Measurements from ENCODE around the gene RC3H1.
"Not testable (repeated sequence)": the region's sequence is repeated elsewhere in the genome, so short reads cannot be mapped to it uniquely, and the experiment has no call there.

RC3H1 gene, protein sequence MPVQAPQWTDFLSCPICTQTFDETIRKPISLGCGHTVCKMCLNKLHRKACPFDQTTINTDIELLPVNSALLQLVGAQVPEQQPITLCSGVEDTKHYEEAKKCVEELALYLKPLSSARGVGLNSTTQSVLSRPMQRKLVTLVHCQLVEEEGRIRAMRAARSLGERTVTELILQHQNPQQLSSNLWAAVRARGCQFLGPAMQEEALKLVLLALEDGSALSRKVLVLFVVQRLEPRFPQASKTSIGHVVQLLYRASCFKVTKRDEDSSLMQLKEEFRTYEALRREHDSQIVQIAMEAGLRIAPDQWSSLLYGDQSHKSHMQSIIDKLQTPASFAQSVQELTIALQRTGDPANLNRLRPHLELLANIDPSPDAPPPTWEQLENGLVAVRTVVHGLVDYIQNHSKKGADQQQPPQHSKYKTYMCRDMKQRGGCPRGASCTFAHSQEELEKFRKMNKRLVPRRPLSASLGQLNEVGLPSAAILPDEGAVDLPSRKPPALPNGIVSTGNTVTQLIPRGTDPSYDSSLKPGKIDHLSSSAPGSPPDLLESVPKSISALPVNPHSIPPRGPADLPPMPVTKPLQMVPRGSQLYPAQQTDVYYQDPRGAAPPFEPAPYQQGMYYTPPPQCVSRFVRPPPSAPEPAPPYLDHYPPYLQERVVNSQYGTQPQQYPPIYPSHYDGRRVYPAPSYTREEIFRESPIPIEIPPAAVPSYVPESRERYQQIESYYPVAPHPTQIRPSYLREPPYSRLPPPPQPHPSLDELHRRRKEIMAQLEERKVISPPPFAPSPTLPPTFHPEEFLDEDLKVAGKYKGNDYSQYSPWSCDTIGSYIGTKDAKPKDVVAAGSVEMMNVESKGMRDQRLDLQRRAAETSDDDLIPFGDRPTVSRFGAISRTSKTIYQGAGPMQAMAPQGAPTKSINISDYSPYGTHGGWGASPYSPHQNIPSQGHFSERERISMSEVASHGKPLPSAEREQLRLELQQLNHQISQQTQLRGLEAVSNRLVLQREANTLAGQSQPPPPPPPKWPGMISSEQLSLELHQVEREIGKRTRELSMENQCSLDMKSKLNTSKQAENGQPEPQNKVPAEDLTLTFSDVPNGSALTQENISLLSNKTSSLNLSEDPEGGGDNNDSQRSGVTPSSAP

DNA sequence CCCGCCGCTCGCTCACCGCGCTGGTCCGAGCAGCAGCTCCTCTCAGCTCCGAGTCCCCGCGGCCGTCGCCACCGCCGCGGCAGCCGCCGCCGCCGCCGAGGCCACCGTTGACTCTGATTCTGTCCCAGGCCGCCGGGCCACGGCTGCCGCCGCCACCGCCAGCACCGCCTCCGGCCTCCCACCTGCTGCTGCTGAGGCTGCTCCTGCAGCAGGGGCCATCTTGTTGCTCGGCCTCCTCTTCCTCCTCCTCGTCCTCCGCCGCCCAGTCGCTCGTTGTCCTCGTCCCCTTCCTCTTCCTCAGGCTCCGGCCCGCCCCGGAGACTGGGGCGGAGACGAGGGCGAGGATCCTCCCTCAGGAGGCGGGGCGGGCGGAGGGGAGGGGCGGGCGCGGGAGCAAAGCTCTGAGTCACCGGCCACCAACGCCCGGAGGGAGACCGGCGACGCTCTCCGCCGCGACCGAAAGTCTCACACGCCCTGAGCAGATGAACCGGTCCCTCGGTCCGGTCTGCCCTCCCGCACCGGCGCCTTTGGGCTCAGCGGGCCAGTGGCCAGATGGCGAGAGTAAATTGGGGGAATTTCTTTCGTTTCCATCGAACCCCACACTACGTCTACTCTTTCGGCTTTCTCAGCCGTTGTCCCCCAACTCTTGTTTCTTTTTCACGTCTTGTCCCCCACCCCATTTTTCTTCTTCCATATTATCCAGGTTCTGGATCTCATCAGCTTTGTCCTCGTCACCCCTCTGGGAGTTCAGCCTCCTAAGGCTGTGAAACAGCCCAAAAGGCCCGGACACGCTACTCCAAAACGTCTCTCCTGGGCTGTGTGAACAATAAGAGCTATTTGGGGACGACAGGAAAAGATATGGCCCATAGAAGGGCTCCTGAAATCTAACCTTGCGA lies at the start of gene RC3H1:
RC3H1 (minus strand) TSS at position 278 of the 896 bp plus-strand sequence. CDS start 29,372 bp downstream, outside the sequence.
- peaks cover 32% of the 10 kb centered on the region for H3K4me1 ChIP-seq
- DNase-seq (ENCODE audit: low spot score in 2 of 2) = peak; percentile 85 to 92
- H3K4me3 ChIP-seq = peak within 1 kb of the TSS; percentile 82
- H3K9me3 ChIP-seq = no peaks in the 10 kb centered on the region
- no peaks in the 10 kb centered on the region for H3K27me3 ChIP-seq (ENCODE audit: low read depth)
- in situ Hi-C loops (cut with MboI; ENCODE audit: low sequenced_read_pairs) = no loop called here
- peaks cover 3% of the 10 kb centered on the region; the same call in 1 of the 2 replicates for H3K36me3 ChIP-seq (replicated peaks)

GRCh38 chr1:174070614-174071013 lies 48.5 kb upstream of the RC3H1 start:
- in situ Hi-C loops (cut with MboI; ENCODE audit: low sequenced_read_pairs) = no loop called here
- Histone ChIP-seq H3K4me3 (no peak overlapping the region), H3K4me1 (peaks cover 11% of the 10 kb centered on the region), H3K36me3 (replicated peaks) (no peaks in the 10 kb centered on the region), H3K9me3 (no peaks in the 10 kb centered on the region), H3K27me3 (ENCODE audit: low read depth) (no peaks in the 10 kb centered on the region)
- DNase-seq (ENCODE audit: low spot score in 2 of 2) = no peak

- Histone ChIP-seq H3K4me3 (no peak overlapping the region), H3K27me3 (ENCODE audit: low read depth) (no peaks in the 10 kb centered on the region), H3K9me3 (no peaks in the 10 kb centered on the region), H3K36me3 (replicated peaks) (no peaks in the 10 kb centered on the region), H3K4me1 (no peaks in the 10 kb centered on the region)
- in situ Hi-C loops (cut with MboI; ENCODE audit: low sequenced_read_pairs) = no loop called here
- DNase-seq (ENCODE audit: low spot score in 2 of 2) = no peak
These were observed 45.8 kb upstream of the RC3H1 start for GRCh38 chr1:174068000-174068399.

GRCh38 chr1:174060090-174060489 lies 37.9 kb upstream of the RC3H1 start:
- H3K27me3 ChIP-seq (ENCODE audit: low read depth) = no peaks in the 10 kb centered on the region
- peak in 1 of 2 experiments; percentile 61 for DNase-seq (ENCODE audit: low spot score in 2 of 2)
- peaks cover 3% of the 10 kb centered on the region for H3K4me1 ChIP-seq
- in situ Hi-C loops (cut with MboI; ENCODE audit: low sequenced_read_pairs) = no loop called here
- H3K36me3 ChIP-seq (replicated peaks) = no peaks in the 10 kb centered on the region
- H3K4me3 ChIP-seq = no peak overlapping the region
- H3K9me3 ChIP-seq = no peaks in the 10 kb centered on the region

- Histone ChIP-seq H3K36me3 (replicated peaks) (no peaks in the 10 kb centered on the region), H3K4me1 (peaks cover 3% of the 10 kb centered on the region), H3K9me3 (no peaks in the 10 kb centered on the region), H3K27me3 (ENCODE audit: low read depth) (no peaks in the 10 kb centered on the region), H3K4me3 (no peak overlapping the region)
- in situ Hi-C loops (cut with MboI; ENCODE audit: low sequenced_read_pairs) = no loop called here
- no peak for DNase-seq (ENCODE audit: low spot score in 2 of 2)
These were observed 36.5 kb upstream of the RC3H1 start for GRCh38 chr1:174058624-174059023.

- H3K9me3 ChIP-seq; H3K4me3 ChIP-seq; DNase-seq (ENCODE audit: low spot score in 2 of 2); in situ Hi-C loops (cut with MboI; ENCODE audit: low sequenced_read_pairs); H3K4me1 ChIP-seq; H3K36me3 ChIP-seq (replicated peaks); H3K27me3 ChIP-seq (ENCODE audit: low read depth): not testable (repeated sequence)
These were observed 34.5 kb upstream of the RC3H1 start for GRCh38 chr1:174056609-174057008.

DNA sequence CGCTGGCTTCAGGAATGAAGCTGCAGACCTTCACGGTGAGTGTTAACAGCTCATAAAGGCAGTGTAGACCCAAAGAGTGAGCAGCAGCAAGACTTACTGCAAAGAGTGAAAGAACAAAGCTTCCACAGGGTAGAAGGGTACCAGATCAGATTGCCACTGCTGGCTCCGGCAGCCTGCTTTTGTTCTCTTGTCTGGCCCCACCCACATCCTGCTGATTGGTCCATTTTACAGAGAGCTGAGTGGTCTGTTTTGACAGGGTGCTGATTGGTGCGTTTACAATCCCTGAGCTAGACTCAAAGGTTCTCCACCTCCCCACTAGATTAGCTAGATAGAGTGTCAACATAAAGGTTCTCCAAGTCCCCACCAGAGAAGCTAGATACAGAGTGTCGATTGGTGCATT lies 33.6 kb upstream of the RC3H1 start:
- H3K9me3 ChIP-seq; in situ Hi-C loops (cut with MboI; ENCODE audit: low sequenced_read_pairs); H3K4me1 ChIP-seq; H3K4me3 ChIP-seq; DNase-seq (ENCODE audit: low spot score in 2 of 2); H3K27me3 ChIP-seq (ENCODE audit: low read depth); H3K36me3 ChIP-seq (replicated peaks): not testable (repeated sequence)

DNA sequence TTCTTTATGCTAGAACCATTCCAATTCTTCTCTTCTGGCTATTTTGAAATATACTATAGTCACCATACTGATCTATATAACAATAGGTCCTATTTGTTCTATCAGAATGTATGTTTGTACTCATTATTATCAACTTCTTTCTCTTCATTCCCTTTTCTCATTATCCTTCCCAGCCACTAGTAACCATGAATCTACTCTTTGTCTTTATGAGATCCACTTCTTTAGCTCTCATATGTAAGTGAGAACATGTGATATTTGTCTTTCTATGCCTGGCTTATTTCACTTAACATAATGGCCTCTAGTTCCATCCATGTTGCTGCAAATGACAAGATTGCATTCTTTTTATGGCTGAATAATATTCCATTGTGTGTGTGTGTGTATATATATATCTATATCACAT lies 31.7 kb upstream of the RC3H1 start:
- no peaks in the 10 kb centered on the region for H3K4me1 ChIP-seq
- no peaks in the 10 kb centered on the region for H3K27me3 ChIP-seq (ENCODE audit: low read depth)
- H3K36me3 ChIP-seq (replicated peaks) = no peaks in the 10 kb centered on the region
- no peaks in the 10 kb centered on the region for H3K9me3 ChIP-seq
- DNase-seq (ENCODE audit: low spot score in 2 of 2) = no peak
- in situ Hi-C loops (cut with MboI; ENCODE audit: low sequenced_read_pairs) = no loop called here
- no peak overlapping the region for H3K4me3 ChIP-seq

- no peaks in the 10 kb centered on the region for H3K27me3 ChIP-seq (ENCODE audit: low read depth)
- DNase-seq (ENCODE audit: low spot score in 2 of 2) = no peak
- no peaks in the 10 kb centered on the region for H3K4me1 ChIP-seq
- no peaks in the 10 kb centered on the region for H3K9me3 ChIP-seq
- in situ Hi-C loops (cut with MboI; ENCODE audit: low sequenced_read_pairs) = no loop called here
- H3K36me3 ChIP-seq (replicated peaks) = no peaks in the 10 kb centered on the region
- H3K4me3 ChIP-seq = no peak overlapping the region
These were observed 30.5 kb upstream of the RC3H1 start for GRCh38 chr1:174052621-174053020.

GRCh38 chr1:174051956-174052355 lies 29.8 kb upstream of the RC3H1 start:
- in situ Hi-C loops (cut with MboI; ENCODE audit: low sequenced_read_pairs) = no loop called here
- no peak for DNase-seq (ENCODE audit: low spot score in 2 of 2)
- Histone ChIP-seq H3K27me3 (ENCODE audit: low read depth) (no peaks in the 10 kb centered on the region), H3K4me1 (no peaks in the 10 kb centered on the region), H3K9me3 (no peaks in the 10 kb centered on the region), H3K36me3 (replicated peaks) (no peaks in the 10 kb centered on the region), H3K4me3 (no peak overlapping the region)

- H3K4me3 ChIP-seq = no peak overlapping the region
- no peak for DNase-seq (ENCODE audit: low spot score in 2 of 2)
- no peaks in the 10 kb centered on the region for H3K9me3 ChIP-seq
- no peaks in the 10 kb centered on the region for H3K36me3 ChIP-seq (replicated peaks)
- H3K4me1 ChIP-seq = no peaks in the 10 kb centered on the region
- no peaks in the 10 kb centered on the region for H3K27me3 ChIP-seq (ENCODE audit: low read depth)
- in situ Hi-C loops (cut with MboI; ENCODE audit: low sequenced_read_pairs) = no loop called here
These were observed 27.4 kb upstream of the RC3H1 start for GRCh38 chr1:174049514-174049913.

DNA sequence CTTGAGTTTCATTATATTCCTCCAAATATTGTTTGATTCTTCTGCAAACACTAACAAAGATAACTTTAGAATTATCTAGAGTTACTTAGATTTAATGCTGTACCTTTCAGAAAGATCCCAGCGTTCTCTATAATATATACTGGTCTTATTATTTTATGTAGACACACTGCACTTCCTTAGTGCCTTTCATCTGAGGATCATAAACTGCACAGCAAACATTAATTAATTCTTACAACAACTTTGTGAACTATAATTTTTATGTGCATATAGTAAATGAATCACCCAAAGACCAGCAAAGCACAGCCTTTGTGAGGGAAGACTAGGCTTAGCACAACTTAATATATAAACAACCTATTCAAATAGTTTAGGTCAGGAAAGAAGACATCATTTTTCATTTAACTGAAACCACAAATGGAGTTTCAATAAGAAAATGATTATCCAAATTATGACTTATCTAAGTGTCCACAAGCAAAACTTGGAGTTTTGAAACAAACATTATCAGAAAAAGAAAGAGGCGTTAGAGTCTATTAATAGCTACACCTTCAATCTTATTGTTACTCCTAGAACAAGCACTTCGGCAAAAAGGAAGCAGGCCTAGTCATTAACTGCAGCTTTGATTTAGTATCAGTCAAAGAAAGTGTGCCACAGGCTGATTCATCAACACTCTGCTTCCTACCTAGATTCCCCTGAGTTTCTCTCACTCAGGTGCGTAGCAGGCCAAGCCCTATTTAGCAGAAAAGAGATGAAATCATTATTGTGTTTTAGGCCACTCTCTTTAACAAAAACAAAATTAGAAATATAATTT lies 22.5 kb upstream of the RC3H1 start:
- in situ Hi-C loops (cut with MboI; ENCODE audit: low sequenced_read_pairs) = no loop called here
- no peaks in the 10 kb centered on the region for H3K27me3 ChIP-seq (ENCODE audit: low read depth)

More for the DNA sequence above, 22.5 kb upstream of the RC3H1 start:
- no peaks in the 10 kb centered on the region for H3K4me1 ChIP-seq
- no peaks in the 10 kb centered on the region for H3K9me3 ChIP-seq
- no peaks in the 10 kb centered on the region for H3K36me3 ChIP-seq (replicated peaks)
- no peak overlapping the region for H3K4me3 ChIP-seq
- DNase-seq (ENCODE audit: low spot score in 2 of 2) = no peak
